Endothelial cell of umbilical vein (primary cell): ENCODE results near the gene CEP128. TPM values are rescaled to one million over a fixed set of nuclear protein-coding genes. Genes with fewer than 3 reads are reported as not detected.

ENCODE experiments used
- BruUV-seq: library from RNA; stranded (reverse); fragments of 400-500 nt; replicated peaks from 2 replicates; lab custom pipeline; 2021; lab: Mats Ljungman, UMichigan
- CTCF ChIA-PET: fragments of 300-600, 350-600 bp; sonication (Branson Sonifier 250); formaldehyde crosslinking; loops from one replicate; lab custom pipeline; 2021; ENCODE audit warnings: antibody characterized with exemption, inconsistent platforms; lab: Charles Lee
- POLR2A ChIA-PET: fragments of 300-600, 350-600 bp; sonication (Branson Sonifier 250); formaldehyde crosslinking; loops from one replicate; lab custom pipeline; 2021; ENCODE audit warnings: antibody characterized with exemption, inconsistent platforms; lab: Charles Lee
- DNase-seq: peaks from one replicate; pipeline ENCODE4 v3.0.0-alpha.2; 2011; ENCODE audit warnings: low read depth, low spot score
- FAIRE-seq: peaks from 2 replicates; lab custom pipeline; 2011; peaks lifted over from hg19 to GRCh38; lab: Jason Lieb, UNC
- H2AFZ ChIP-seq: 2 replicates; pipeline ENCODE4 v1.6.0; 2012; ENCODE audit warnings: low read depth, low read length, control low read depth, inconsistent platforms
- H3K27ac ChIP-seq: 2 replicates; pipeline ENCODE4 v1.5.1; 2011; ENCODE audit warnings: low read depth, mild to moderate bottlenecking, control low read depth, low read length, moderate library complexity; ENCODE audit not compliant: insufficient read depth
- H3K27me3 ChIP-seq, 2 experiments: 2 replicates each; pipeline versions ENCODE4 v1.6.0 to v1.6.1; 2011; ENCODE audit warnings: low read length in 2 of 2, mixed read lengths in 1 of 2; ENCODE audit not compliant: control insufficient read depth in 2 of 2, insufficient read depth in 2 of 2
- H3K36me3 ChIP-seq, 2 experiments: 2 replicates in 1 of 2; 3 replicates in 1 of 2; pipeline ENCODE4 v1.5.1; 2011; ENCODE audit warnings: low read length in 2 of 2, mild to moderate bottlenecking in 1 of 2, moderate library complexity in 1 of 2; ENCODE audit not compliant: control insufficient read depth in 2 of 2, insufficient read depth in 2 of 2; ENCODE audit errors: extremely low read depth in 1 of 2
- H3K4me1 ChIP-seq: 3 replicates; pipeline ENCODE4 v1.5.1; 2011; ENCODE audit warnings: mild to moderate bottlenecking, low read length; ENCODE audit not compliant: control insufficient read depth, insufficient read depth; ENCODE audit errors: extremely low read depth
- H3K4me2 ChIP-seq: 2 replicates; pipeline ENCODE4 v1.6.1; 2011; ENCODE audit warnings: low read length, control low read depth, mixed read lengths; ENCODE audit not compliant: insufficient read depth
- H3K4me3 ChIP-seq, 3 experiments: fragments of 200-600 bp in 1 of 3; sonication (generic), shearing (Covaris generic) in 1 of 3; replicated peaks in 1 of 3; 2 replicates each; pipeline ENCODE4 v1.5.1; 2011 to 2016; ENCODE audit warnings: control low read depth in 3 of 3, low read length in 3 of 3, mild to moderate bottlenecking in 2 of 3, inconsistent platforms in 1 of 3, low read depth in 1 of 3, moderate library complexity in 1 of 3; ENCODE audit not compliant: insufficient read depth in 1 of 3
- H3K79me2 ChIP-seq: 2 replicates; pipeline ENCODE4 v1.6.0; 2012; ENCODE audit warnings: low read length, inconsistent platforms; ENCODE audit not compliant: control insufficient read depth, insufficient read depth
- H3K9ac ChIP-seq: replicated peaks from 2 replicates; pipeline ENCODE3; 2011; ENCODE audit warnings: low read length, control low read depth; ENCODE audit not compliant: insufficient read depth; ENCODE audit errors: extremely low read depth
- H3K9me1 ChIP-seq: replicated peaks from 3 replicates; pipeline ENCODE4 v1.6.0; 2011; ENCODE audit warnings: mild to moderate bottlenecking, low read length; ENCODE audit not compliant: control insufficient read depth, insufficient read depth; ENCODE audit errors: extremely low read depth
- H3K9me3 ChIP-seq: replicated peaks from 2 replicates; pipeline ENCODE4 v1.5.1; 2012; ENCODE audit warnings: low read length, inconsistent platforms; ENCODE audit not compliant: control insufficient read depth, insufficient read depth
- H4K20me1 ChIP-seq: replicated peaks from 2 replicates; pipeline ENCODE3; 2011; ENCODE audit warnings: mild to moderate bottlenecking, low read length; ENCODE audit not compliant: control insufficient read depth, insufficient read depth; ENCODE audit errors: extremely low read depth
- CTCF ChIP-seq, 2 donors: IDR thresholded peaks; 1 replicate in 1 of 2; 2 replicates in 1 of 2; pipeline ENCODE4 v1.5.1; 2011; ENCODE audit warnings: low read length in 2 of 2, mild to moderate bottlenecking in 2 of 2, moderate library complexity in 2 of 2, control low read depth in 1 of 2, inconsistent platforms in 1 of 2, low read depth in 1 of 2; ENCODE audit not compliant: insufficient read depth in 1 of 2; ENCODE audit errors: extremely low read depth in 1 of 2
- EZH2 ChIP-seq: IDR thresholded peaks from 2 replicates; pipeline ENCODE4 v1.6.1; 2012; ENCODE audit warnings: borderline replicate concordance, low read depth, mild to moderate bottlenecking, moderate library complexity, low read length, inconsistent platforms; ENCODE audit not compliant: severe bottlenecking
- FOS ChIP-seq: IDR thresholded peaks from 2 replicates; pipeline ENCODE4 v1.6.1; 2011; ENCODE audit warnings: mild to moderate bottlenecking, low read length, moderate library complexity, borderline replicate concordance; ENCODE audit not compliant: insufficient read depth
- JUN ChIP-seq: IDR thresholded peaks from 2 replicates; pipeline ENCODE4 v1.6.1; 2011; ENCODE audit warnings: borderline replicate concordance, low read depth; ENCODE audit not compliant: insufficient read length, insufficient read depth
- MAX ChIP-seq: IDR thresholded peaks from 2 replicates; pipeline ENCODE4 v1.6.1; 2011; ENCODE audit not compliant: insufficient read depth, insufficient read length
- MYC ChIP-seq: IDR thresholded peaks from one replicate; pipeline ENCODE4 v1.6.1; 2011; ENCODE audit warnings: mild to moderate bottlenecking, low read depth, low read length
- POLR2A ChIP-seq: IDR thresholded peaks from 2 replicates; pipeline ENCODE4 v1.6.1; 2012; ENCODE audit warnings: low read depth, mild to moderate bottlenecking, control low read depth, low read length
- dilution Hi-C: fragments of 300-500 bp; cut with MboI; formaldehyde crosslinking; loops from one replicate; pipeline ENCODE4 v1.15.0; 2019; ENCODE audit warnings: low sequenced_read_pairs; ENCODE audit not compliant: extremely low pct_ligation_motif_present
- intact Hi-C: fragments of 100-400 bp; cut with micrococcal nuclease; formaldehyde crosslinking; loops from one replicate; pipeline ENCODE4 v1.10.0; 2022
- polyA plus RNA-seq, 4 experiments: library from polyadenylated mRNA; depleted of rRNA in 3 of 4; stranded (reverse) in 3 of 4; unstranded in 1 of 4; fragments of >200 nt; gene quantifications; 2 replicates each; pipeline versions ENCODE4 v1.2.1 to v1.2.3, GENCODE V29; 2011 to 2012; ENCODE audit warnings: missing spikeins in 1 of 4
- total RNA-seq: library from RNA; stranded (reverse); gene quantifications from 2 replicates; pipeline ENCODE4 v1.2.3, GENCODE V29; 2021

Gene CEP128
- total and polyA plus RNA-seq, 2 donors (not counting 3 experiments of a cell fraction or from before 2014, with no cell fraction given), result 0.91 to 23.7 TPM

- DNase-seq (no peak), FAIRE-seq (no peak)
- H3K4me1 ChIP-seq, result no peaks in the 10 kb centered on the region
- no peaks in the 10 kb centered on the region for H3K9me3 ChIP-seq
- no TSS peak for BruUV-seq
- H3K27ac ChIP-seq, result no peak overlapping the region
- H3K79me2 ChIP-seq, result no peaks in the 10 kb centered on the region
- TF ChIP-seq POLR2A (no peak), MAX (no peak), MYC (no peak), EZH2 (no peak), JUN (no peak), CTCF (IDR thresholded peaks at IDR 0.05; ENCODE audit: extremely low read depth in 1 of 2, insufficient read depth in 1 of 2, low read depth in 1 of 2, low read length in 2 of 2) (no peak), FOS (no peak)
- H3K4me3 ChIP-seq, result no peak overlapping the region
- H3K36me3 ChIP-seq, result peaks cover 0 to 3% of the 10 kb centered on the region in 2 experiments
- H3K4me2 ChIP-seq, result no peak overlapping the region
- no peak overlapping the region for H2AFZ ChIP-seq
- H3K9me1 ChIP-seq, result no peaks in the 10 kb centered on the region
- intact Hi-C loops, result no loop called here
- ChIA-PET CTCF (no interaction called here), POLR2A (no interaction called here)
- H4K20me1 ChIP-seq, result no peaks in the 10 kb centered on the region
- H3K27me3 ChIP-seq, result no peaks in the 10 kb centered on the region
- H3K9ac ChIP-seq, result no peak overlapping the region
- dilution Hi-C loops, result no loop called here
These were observed 148.8 kb downstream of the CEP128 start for GRCh38 chr14:80792771-80793170.
